Measurements from ENCODE around the gene PSME2.
"Not testable (repeated sequence)": the region's sequence is repeated elsewhere in the genome, so short reads cannot be mapped to it uniquely, and the experiment has no call there.

Gene PSME2

DNA sequence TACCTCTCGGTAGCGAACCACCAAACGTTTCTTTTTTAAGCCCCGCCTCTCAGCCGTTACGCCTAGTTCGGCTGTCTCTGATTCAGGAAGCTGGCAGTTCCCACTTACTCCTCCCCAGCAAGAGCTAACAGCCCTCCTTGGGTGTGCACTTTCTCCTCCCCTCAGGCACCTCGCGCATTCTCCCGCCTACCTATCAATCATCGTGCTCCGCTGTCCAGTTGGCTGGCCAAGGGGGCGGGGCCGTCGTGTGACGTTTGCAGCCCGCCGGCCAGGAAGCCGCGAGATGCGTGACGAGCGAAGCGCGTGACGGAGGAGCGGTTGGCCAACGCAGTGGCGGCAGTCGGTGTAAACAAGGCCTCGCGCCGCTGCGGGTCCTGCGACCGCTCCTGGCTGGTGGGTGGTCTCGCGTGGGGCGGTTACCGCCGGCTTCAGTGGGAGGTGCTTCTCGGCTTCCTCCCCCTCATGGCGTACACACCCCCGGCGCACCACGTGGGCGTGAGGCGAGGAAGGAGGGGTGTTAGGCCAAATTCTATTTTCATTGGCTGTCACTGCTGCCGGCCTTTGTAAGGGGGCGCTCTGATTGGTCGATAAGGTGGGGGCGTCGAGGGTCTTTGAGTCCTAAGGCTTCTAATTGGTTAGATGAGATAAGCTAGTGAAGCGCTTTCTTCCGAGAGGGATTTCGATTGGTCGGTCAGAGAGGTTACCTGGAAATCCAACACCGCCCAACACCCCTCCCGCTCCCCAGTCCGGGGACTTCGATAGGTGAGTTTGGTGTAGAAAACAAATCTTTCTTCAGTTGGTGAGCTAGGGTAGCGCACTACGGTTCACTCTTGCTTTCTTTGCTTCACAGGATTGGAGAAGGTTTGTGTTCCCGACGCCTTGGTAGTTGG lies 31.6 kb downstream of the PSME2 start, which contains the start of the genes DCAF11 and NRL:
Gene DCAF11 (plus strand): TSS at position 246 of the 890 bp plus-strand sequence. CDS start 818 bp downstream, outside the sequence.
Gene NRL (minus strand): TSS at position 418 of the 890 bp plus-strand sequence. CDS start 32,101 bp downstream, outside the sequence.
- peak; percentile 96 to 98 for DNase-seq (ENCODE audit: low read depth in 2 of 2)

DNA sequence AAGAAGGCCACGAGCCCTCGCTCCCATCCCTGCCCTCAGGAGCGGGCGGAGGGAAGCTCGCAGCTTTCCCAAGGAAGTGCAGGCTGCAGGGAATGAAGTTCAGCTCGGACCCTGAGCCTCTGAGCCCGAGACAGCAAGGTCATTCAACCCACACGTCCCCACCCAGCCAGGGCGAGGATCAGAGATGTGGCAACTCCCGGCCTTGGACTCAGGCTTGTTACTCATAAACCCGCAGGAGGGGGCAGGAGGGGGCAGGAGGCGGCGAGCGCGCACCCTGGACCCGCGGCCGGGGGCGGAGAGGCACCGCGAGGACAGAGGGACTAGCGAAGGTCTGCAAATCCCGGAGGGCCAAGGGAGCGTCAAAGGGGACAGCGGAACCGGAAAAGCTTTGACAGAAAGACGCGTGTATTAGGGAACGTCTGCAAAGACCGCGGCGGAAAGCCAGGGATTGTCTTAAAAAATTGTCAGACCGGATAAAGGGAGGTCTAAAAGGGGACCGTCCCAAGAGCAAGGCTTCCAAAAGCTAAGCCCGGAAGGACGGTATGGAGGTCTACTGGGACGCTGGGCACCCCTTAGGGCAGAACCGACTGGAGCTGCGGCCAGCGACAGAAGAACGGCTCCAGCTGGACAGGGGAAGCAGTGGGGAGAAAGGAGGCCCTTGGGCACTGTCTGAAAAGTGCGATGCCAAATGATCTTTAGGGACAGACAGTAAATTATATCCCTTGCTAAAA lies 32.4 kb downstream of the PSME2 start:
- peak; percentile 72 to 80 for DNase-seq (ENCODE audit: low read depth in 2 of 2)

DNA sequence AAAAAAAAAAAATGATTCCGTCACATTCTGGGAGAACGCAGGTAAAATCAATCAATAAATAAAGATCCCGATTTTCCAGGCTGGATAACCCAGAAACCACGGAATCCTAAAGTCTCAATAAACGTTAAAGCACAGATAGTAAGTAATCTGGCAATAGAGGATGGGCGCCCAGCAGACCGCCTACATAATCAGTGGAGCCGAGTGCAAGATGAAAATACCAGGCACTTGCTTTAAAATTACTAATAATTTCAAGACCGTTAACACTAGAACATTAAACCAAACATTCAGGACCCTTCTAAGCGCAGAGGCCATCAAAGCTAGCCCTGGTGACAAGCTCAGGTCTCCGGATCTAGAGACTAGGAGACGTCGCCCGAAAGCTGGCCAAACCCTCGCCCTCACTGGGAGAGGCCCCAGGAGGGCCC lies 33.0 kb downstream of the PSME2 start:
- DNase-seq (ENCODE audit: low read depth in 2 of 2) = no peak

DNA sequence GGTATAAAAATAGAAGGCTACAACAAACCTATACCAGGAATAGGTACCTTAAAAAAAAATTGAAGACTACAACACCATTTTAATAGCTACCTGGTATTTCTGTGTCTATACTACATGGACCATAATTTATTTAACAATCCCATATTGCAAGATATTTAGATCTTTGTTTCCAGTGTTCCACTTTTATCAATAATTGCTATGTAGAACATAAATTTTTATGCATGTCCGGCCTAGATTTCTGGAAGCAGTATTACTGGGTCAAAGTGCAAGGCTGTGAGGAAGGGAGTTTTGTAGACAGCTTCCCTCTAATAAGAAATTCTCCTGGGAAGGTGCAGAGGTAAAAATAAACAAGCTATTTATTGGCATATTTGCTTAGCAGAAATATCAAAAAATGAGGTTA lies 35.9 kb downstream of the PSME2 start:
- DNase-seq (ENCODE audit: low read depth in 2 of 2) = no peak

DNA sequence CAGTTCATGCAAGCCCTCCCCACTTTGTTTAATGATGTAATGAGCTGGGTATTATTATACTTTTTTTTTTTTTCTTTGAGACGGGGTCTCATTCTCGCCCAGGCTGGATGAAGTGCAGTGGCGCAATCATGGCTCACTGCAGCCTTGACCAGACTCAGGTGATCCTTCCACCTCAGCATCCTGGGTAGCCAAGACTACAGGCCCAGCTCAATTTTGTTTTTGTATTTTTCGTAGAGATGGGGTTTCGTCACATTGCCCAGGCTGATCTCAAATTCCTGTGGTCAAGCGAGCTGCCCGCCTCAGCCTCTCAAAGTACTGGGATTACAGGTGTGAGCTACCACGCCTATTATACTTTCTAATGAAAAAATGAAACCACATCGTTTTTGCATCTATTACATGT lies 36.4 kb downstream of the PSME2 start:
- DNase-seq (ENCODE audit: low read depth in 2 of 2) = no peak

DNA sequence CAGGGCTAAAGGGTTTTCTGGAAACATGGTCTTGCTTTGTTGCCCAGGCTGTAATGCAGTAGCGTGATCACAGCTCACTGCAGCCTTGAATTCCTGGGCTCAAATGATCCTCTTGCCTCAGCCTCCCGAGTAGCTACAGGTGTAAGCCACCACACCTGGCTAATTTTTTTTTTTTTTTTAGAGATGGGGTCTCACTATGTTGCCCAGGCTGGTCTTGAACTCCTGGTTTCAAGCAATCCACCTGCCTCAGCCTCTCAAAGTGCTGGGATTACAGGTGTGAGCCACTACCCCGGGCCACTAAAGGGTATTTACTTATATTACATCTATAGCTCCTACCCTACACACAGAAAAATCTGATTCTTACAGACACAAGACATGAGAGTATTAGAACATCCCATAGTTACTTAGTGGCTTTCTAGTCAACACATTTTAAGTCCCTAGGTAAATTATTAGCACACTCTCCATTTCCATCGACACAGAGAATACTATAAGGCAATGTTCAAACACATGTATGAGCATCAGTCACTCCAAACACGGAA lies 38.0 kb downstream of the PSME2 start:
- no peak for DNase-seq (ENCODE audit: low read depth in 2 of 2)

DNA sequence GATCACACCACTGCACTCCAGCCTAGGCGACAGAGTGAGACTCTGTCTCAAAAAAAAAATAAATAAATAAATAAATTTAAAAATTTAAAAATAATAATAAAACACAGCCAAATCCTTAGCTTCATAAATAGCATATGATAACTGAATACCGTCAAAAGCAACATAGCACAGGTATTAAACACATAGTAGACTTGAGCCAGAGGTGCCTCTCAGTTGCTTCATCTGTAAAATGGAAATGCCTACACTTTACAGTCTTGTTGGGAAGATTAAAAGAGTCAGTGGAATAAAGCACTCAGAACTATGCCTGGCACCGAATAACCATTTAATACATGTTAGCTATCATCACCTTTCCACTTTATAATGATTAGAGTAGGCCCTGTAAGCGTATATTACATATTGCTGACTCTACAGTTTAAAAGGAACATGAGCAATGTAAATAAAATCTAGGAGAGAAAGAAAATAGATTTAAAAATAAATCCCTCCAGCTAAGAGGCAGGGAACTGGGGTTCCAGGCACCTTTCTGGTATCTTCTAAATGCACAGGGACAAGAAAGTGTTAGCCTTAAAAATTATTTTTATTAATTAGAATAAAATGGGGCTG lies 39.6 kb downstream of the PSME2 start:
- no peak for DNase-seq (ENCODE audit: low read depth in 2 of 2)

DNA sequence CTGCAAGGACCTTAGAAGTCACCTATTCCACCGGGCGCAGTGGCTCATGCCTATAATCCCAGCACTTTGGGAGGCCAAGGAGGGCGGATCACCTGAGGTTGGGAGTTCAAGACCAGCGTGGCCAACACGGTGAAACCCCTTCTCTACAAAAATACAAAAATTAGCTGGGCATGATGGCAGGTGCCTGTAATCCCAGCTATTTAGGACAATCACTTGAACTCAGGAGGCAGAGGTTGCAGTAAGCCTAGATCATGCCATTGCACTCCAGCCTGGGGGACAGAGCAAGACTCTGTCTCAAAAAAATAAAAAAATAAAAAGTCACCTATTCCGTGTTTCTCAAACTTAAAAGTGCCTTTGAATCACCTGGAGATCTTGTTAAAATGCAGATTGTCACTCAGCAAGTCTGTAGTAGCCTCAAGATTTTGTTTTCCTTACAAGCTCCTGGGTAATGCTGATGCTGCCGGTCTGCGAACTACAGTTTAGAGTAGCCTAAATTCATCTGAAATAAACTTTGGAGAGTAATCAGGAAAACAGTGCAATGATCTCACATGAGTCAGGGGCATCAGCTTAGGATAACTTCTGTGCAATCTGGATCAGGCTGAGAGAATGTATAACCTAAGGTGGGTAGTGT lies 40.7 kb downstream of the PSME2 start:
- not testable (repeated sequence) for DNase-seq (ENCODE audit: low read depth in 2 of 2)

DNA sequence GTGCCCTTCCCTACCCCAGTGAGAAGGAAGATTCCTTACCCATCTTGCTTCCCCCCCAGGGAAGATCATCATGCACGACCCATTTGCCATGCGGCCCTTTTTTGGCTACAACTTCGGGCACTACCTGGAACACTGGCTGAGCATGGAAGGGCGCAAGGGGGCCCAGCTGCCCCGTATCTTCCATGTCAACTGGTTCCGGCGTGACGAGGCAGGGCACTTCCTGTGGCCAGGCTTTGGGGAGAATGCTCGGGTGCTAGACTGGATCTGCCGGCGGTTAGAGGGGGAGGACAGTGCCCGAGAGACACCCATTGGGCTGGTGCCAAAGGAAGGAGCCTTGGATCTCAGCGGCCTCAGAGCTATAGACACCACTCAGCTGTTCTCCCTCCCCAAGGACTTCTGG lies 43.0 kb downstream of the PSME2 start:
- DNase-seq (ENCODE audit: low read depth in 2 of 2) = no peak

DNA sequence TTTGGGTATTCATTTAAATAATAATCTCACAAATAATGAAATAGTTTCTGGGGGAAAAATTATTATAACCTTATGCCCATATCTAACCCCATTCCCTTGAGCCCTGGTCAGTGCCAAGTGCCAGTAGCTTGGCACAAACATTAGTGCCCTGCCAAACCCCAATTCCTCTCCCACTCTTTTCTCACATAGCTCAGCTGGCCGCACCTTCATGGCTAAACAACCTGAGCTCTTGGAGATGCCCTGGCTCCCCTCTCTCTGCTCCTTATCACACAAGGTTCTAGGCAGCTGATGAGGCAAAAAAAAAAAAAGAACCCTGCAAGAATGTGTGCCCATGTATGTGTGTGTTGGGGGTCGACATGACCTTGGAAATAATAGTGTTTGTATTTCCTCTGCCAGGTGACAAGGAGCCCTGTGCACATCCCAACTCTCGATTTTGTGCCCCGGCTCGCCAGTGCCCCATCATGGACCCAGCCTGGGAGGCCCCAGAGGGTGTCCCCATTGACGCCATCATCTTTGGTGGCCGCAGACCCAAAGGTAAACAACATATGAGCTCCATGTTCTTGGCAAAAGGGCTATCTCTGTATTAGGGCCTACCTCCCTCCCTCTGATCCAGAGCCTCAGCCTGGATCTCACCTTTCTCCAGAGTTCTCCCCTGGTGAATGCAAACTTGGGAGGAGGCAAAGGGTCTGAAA lies 43.9 kb downstream of the PSME2 start:
- DNase-seq (ENCODE audit: low read depth in 2 of 2) = no peak

DNA sequence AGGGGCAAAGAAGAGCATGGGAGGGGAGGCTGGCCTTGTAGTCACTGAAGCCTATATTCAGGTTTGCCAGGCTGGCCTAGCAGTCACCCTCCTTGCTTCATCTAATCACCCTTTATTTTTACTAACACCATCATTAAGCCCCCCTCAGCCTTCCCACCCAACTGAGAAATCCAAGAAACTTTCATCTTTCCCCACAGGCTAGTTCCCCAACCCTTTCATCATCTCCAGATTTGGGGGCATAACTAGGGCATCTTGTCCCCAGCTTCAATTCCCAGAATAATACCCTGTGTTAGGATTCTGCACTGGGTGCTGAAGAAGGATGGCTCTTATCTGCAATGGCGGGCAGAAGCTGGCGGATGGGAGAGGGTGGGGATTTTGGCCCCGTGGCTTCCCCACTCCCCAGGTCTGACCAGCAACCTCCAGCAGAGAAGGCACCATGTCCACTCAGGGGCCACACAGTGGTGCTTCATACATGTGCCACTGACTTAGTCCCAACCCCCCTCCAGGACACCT lies 45.4 kb downstream of the PSME2 start:
- no peak for DNase-seq (ENCODE audit: low read depth in 2 of 2)

DNA sequence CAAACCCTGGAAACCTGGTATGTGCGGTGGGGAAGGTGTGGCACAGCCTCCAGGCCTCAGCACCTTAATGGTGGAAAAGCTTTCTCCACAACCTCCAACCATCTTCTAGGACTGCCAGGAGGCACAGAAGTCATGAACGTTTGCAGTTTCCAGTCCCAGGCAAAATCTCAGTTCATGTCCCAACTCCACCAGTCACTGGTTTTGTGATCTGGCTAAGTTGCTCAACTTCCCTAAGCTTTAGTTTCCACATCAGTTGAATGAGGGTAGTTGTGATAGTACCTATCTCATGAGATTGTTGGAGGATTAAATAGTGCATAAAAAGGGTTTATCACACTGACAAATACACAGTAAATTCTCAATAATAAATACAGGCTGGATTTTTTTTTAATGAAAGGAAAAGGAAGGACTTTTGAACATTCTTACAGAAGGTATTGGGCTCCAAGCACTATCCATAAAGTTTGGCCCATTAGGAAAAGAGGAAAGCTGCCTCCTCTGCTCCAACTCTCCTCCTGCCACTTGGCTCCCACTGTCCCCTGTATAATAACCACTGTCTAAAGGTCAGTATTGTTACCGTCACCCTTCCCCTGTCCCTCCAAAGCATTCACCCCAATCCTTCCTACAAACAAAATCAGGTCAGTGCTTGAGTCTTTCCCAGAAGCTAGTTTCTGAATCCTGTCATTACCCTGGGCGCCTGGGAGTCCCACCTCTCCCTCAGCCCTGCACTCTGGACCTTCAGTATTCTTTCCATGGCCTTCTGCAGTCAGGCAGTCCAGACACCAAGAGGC lies 46.0 kb downstream of the PSME2 start:
- DNase-seq (ENCODE audit: low read depth in 2 of 2) = no peak

DNA sequence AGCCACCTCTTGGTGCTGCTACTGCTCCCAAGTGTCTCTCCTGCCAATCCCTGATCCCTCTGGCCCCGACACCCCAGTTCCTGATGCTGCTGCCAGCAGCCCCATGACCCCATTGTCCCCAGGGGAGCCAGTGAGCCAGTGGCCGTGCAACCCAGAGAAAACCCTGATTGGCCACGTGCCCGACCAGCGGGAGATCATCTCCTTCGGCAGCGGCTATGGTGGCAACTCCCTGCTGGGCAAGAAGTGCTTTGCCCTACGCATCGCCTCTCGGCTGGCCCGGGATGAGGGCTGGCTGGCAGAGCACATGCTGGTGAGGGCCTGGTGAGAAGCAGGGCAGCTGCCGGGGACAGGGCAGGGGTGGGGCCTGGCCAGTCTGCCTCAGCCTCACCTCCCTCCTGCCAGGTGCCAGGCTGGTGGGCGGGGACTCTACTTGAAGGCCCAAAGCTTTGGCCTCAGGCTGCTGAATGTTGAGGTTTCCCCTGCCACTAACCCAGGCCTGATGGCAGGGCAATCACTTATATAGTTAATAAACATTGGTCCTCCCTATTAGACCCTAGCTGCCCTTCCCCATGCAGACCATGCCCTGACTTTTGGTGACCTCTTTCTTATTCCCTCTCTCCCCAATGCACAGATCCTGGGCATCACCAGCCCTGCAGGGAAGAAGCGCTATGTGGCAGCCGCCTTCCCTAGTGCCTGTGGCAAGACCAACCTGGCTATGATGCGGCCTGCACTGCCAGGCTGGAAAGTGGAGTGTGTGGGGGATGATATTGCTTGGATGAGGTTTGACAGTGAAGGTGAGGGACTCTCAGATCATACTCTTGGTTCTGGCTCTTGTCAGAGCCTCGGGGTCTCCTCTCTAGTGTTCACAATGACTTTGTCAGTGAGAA lies 47.2 kb downstream of the PSME2 start:
- DNase-seq (ENCODE audit: low read depth in 2 of 2) = no peak

DNA sequence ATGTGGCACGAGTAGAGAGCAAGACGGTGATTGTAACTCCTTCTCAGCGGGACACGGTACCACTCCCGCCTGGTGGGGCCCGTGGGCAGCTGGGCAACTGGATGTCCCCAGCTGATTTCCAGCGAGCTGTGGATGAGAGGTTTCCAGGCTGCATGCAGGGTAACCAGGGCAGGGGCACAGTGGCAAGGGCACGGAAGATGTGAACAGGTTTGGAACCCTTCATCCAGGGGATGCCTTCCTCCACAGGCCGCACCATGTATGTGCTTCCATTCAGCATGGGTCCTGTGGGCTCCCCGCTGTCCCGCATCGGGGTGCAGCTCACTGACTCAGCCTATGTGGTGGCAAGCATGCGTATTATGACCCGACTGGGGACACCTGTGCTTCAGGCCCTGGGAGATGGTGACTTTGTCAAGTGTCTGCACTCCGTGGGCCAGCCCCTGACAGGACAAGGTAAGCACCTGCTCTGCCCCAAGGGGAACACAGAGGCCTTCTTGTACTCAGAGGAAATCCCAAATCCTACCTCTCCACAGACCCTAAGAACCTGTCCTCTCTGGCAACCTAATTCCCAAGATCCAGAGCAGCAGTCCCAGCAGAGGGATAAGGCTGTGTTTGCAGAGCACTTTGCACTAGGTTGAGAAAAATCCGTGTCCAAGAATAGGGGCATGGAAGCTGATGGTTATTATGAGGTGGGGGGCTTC lies 48.0 kb downstream of the PSME2 start:
- no peak for DNase-seq (ENCODE audit: low read depth in 2 of 2)

DNA sequence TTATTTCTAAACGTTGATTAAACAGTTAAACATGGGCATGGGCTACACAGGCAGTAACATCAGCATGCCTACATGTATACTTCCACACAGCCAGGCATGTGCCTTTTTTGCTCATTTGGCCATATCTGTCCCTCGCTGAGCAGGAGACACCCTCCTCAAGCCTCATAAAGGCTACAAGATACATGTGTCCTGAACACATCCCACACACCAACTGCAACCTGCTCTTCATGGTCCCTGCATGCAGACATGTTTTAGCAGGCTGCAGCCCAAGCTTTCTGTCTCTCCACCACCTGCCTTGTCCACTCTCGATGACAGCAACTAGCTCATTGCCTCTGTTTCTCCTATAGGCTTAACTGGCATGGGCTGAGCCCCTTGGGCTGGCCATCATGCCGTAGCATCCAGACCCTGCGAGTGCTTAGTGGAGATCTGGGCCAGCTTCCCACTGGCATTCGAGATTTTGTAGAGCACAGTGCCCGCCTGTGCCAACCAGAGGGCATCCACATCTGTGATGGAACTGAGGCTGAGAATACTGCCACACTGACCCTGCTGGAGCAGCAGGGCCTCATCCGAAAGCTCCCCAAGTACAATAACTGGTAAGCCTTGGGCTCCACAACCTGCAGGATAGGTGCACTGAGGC lies 49.7 kb downstream of the PSME2 start:
- no peak for DNase-seq (ENCODE audit: low read depth in 2 of 2)

DNA sequence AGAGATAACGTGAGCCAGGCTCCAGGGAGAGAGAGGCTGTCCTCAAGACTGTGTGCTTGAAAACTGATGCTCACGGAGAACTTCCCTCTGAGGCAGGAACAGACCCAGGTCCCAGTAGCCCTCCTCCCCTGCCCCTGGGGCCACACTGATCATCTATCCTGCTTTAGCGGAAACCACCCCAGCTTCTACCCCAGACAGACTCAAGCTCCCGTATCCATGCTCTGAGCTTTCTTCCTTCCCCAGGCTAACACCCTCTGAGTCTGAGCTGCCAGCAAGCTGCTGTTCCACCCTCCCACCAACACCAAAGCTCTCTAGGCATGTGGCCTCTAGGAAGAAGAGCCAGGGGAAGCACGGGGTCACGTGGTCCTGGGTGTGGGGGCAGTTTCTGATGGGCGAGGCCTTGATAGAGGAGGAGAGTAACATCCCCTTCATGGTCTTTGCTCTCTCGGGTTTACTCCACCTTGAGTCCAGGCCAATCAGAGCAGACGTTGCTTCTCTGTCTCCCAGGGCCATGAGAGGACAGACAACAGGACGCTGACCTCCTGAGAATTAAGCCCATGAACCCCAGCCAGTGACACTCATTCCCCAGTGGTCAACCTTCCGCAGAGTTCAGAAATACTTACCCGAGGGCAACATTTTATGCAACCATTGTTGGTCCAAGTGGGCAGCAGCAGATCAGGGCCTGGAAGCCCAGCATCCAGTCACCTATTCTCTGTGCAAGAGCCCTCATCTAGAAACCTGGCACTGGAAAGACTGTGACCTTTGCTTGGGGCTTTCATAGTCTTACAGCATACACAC lies 50.9 kb downstream of the PSME2 start:
- DNase-seq (ENCODE audit: low read depth in 2 of 2) = peak; percentile 47 to 75

DNA sequence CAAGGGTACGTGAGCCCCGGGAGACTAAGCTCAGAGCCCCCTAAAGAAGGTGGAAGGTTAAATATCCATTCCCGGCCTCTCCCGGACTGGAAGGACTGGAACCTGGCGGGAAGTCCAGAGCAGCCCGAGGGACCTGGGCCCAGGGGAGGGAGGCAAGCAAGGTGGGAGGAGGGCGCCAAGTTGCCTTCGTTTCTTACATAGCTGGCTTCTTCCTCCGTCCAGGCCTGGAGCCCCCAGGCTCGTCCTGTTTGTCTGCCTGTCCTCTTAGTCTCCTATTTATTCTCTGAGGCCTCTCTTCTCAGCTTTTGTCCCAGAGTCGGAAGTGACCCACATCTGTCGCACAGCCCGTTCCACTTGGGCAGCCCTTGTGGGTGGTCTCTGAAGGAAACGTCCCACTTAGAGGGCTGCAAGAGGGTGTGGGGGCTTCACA lies 51.6 kb downstream of the PSME2 start:
- DNase-seq (ENCODE audit: low read depth in 2 of 2) = no peak
